Pulmonary artery endothelial cell (primary cell): ENCODE results near the gene CDH23. TPM values are rescaled to one million over a fixed set of nuclear protein-coding genes. Genes with fewer than 3 reads are reported as not detected.
A peak's percentile ranks its signal among the peaks of the same experiment; 100 is the strongest.

Experiments used
- DNase-seq: peaks from one replicate; pipeline ENCODE4 v3.0.0-alpha.2; 2011; ENCODE audit warnings: low read depth, low spot score
- total RNA-seq: library from RNA; depleted of rRNA; stranded (reverse); fragments of >200 nt; gene quantifications from 2 replicates; pipeline ENCODE4 v1.2.3, GENCODE V29; 2014

CDH23 gene
- total RNA-seq, 1 donor from 2014 or later: 0.07 TPM

GRCh38 chr10:71684356-71685173, 287.8 kb downstream of the CDH23 start:
- no peak for DNase-seq

DNA sequence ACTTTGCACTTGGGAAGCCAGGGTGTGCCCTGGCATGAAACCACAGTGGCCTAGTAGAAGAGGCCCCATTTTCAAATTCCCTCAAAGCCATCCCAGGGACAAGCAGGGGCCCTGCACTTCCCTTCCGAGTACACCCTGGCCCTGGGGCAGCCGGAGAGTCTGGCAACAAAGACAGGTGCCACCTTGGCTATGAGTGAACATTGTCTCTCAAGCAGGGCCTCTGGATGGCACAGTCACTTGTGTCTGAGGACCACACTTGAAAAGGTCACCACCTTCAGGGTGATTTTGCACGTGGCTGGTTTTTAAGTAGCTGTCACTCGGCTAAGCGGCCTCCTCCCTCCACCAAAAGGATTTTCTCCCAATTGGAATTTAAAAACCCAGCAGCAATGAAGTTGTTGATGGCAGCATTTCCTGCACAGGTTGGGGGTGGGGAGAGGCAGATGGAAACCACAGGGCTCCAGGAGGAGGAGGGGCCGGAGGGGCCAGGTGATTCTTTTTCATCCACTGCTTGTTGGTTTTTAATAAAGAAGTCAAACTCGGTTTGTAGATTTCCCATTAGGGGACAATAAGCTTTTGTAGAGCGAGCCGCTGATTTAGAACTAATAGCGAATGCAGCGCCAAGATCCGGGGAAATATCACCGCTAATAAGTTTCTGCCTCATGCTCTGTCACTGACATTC, 289.0 kb downstream of the CDH23 start:
- DNase-seq: no peak

DNA sequence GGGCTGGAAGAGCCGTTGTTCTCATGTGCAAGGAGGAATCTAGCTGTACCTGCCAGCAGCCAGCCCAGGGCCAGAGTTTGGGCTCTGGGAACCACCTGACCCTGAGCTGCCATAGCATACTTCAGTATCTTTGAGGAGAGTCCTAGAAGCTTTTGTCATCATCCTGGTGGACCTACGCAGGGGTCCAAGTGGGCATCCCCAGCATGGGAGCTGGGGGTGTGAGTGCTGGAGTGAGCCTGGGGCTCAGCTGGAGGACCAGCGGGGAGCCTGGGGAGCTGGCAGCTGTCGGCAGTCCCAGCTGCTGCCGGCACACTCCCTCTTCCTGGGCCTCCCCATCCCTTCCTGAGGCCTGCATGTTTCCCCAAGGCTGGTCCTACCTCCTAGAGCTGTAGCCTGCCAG, 290.4 kb downstream of the CDH23 start:
- no peak for DNase-seq

DNA sequence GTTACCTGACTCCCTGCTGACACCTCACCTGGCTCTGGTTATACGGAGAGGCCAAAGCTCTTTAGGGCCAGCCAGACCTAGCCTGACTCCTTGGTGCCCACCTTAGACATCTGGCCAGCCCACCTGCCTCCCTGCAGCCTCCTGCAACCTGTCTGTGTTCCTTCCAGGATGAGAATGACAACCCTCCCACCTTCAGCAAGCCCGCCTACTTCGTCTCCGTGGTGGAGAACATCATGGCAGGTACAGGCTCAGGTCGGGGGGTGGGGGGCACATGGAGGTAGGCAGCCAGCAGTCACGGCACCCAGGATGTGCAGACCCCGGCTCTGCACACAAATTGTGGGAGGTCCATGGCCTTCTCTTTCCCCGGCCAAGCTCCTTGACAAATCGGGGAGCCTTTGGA, 290.8 kb downstream of the CDH23 start:
- no peak for DNase-seq

- DNase-seq: no peak
These were observed 291.5 kb downstream of the CDH23 start for GRCh38 chr10:71688256-71688655.

GRCh38 chr10:71690094-71690720, 293.5 kb downstream of the CDH23 start:
- no peak for DNase-seq

GRCh38 chr10:71691405-71691804, 294.7 kb downstream of the CDH23 start:
- DNase-seq: no peak

DNA sequence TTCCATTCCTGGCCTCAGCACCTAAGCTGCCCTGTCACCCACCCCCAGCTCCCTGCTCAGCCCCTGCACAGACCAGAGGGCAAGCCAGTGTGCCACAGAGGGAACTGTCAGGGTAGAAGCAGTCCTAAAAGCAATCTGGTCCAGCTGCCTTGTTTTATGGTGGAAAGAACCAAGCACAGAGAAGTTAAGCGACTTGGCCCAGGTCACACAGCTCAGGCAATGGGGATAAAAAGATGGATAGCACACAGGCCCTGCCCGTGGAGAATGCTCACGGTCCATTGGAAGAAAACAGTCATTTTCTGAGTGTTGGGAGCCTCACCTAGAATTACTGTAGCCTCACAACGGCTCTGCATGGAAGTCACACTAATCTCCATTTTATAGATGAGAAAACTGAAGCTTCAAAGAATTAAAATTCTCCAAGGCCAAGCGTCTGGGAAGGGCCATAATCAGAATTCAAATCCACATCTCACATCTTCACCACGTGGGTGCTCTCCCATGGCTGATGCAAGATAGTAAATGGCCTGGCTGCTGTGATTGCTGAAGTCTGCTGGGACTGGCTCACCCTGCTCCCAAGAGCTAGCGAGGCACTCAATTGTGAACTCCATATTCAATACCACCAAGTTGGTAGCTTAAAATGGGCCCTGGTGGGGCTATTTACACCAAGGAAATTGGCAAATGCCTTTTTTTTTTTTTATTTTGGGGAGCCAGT, 296.0 kb downstream of the CDH23 start:
- no peak for DNase-seq

DNA sequence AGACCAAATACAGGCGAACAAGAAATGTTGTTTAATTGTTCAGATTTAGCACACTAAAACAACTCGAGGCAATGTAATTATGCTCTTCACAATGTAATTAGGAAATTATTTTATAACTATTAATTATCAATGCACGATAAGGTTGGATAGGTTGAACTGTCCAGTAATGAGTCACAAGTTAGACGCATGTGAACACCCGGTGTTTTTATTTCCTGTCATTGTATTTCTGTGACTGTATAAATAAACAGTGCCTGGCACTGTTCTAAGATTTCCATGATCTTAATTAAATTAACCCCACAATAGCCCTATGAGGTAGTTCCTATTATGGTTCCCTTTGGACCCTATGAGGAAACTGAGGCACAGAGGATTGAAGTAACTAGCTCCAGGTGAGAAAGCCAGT, 296.7 kb downstream of the CDH23 start:
- DNase-seq: peak; percentile 63

GRCh38 chr10:71694039-71694501, 297.4 kb downstream of the CDH23 start:
- DNase-seq: no peak

DNA sequence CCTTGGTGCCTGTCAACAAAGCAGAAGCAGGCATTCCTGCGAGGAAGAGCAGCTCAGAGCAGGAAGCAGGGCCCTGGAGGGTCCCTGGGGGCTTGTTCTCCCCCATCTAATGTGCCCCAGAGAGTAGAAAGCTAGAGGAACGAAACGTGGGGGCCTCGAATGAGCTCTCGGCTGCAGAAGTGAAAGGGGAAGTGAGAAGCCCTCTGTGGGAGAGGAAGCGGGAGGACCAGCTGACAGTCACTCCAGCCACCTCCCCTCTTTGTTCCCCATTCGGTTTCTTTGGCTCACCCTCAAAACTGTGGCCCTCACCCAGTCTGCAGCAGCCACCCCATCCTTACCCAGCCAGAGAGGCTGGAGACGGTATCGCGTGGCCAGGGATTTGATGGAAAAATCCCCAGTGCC, 297.8 kb downstream of the CDH23 start:
- DNase-seq: no peak

- no peak for DNase-seq
These were observed 299.1 kb downstream of the CDH23 start for GRCh38 chr10:71695502-71696476.

- DNase-seq: no peak
These were observed 300.1 kb downstream of the CDH23 start for GRCh38 chr10:71696628-71697326.

DNA sequence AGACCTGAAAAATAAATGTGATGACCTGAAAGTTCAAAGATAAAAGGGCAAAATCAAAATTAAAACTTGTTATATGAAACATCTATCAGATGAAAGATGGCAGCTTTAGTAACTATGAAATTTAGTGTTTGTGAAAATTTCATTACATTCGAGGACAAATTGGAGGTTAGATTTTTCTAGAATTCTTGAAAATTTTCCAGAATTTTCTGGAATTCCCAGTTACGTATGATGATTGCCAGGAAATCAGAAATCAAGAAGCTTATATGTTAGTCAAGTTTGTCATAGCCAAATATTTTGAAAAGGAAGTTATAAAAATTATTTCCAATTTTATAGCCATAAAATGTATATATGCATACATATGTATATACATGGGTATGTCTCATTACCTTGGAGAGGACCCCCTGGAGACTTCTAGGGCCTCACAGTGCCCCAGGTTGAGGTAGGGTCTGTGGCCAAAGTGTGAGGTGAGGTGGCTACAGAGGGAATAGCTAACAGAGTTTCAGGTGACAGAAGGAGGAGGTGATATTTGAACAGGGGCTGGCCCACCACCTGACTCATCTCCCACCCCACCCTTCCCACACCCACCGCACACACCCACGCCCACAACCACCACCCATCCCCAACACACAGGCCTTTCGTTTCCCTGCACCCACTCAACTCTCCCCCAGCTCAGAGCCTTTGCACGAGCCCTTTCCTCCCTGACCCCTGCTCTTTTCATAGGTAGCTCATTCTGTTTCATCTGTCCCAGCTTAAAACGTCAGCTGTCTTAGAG, 301.4 kb downstream of the CDH23 start:
- no peak for DNase-seq

DNA sequence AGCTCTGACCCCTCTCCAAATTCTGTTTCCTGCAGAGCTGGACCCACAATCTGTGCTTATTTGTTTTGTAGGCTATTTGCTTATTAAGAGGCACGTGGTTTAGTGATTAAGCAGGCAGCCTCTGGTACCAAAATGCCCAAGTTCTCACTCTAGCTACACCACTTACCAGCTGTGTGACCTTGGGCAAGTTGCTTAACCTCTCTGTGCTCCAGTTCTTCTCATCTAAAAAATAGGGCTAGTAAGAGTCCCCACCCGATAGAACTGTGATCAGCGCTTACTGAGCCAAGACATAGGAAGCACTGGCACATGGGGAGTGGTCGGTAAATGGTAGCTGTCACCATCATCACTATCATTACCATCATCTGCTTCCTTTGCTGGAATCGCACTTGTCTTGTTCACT, 302.0 kb downstream of the CDH23 start:
- DNase-seq: no peak

DNA sequence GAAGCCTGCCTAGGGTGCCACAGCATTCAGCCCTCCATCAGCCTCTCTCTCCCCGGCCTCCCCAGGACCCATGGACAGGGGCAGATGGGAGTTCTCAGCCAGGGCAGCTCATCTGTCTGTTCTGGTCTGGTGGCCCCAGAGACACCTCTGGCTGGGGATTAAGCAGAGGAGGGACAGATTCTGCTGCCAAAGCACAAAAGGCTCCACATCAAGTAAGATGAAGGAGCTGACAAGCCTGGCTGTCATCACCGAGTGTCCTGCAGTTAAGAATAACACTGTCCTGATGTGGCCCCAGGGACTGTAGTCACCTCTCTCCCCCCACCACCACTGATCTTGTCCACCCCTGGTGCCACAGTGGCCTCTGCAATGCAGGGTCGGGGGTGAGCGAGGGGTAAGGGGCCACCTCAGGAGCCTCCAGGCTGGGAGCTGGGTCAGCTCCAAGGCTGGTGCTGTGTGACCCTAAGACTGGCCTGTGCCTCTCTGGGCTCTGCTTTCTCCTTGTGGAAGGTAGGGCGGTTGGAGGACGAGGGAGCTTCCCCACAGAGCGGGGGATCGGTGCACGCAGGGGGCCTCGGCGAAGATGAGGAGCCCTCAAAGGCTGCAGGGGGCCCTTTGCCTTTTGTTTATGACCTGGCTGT, 304.1 kb downstream of the CDH23 start:
- DNase-seq: no peak

DNA sequence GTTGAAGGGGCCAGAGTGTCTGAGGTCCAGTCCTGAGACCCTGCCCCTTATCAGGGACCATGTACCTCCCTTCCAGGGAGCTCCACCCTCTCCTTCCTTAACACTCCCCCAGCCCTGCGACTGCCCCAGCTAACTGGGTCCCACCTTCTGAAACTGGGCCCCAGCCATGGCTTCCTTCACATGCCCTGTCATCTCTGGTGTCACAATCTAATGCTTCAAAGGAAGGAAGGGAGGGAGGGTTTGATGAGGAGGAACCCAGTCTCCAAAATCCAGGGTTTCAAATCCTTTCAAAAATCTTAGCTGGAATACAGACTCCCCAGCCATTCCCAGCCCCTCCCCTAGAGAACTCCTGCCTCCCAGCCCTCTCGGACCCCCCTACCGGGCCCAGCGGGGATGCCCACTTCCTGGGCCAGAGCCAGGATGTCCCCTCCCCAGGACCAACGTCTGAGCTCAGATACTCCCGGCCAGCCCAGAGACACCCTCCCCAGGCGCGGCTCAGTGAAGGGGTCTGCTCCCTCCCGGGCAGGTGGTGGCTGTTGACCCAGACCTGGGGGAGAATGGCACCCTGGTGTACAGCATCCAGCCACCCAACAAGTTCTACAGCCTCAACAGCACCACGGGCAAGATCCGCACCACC, 304.9 kb downstream of the CDH23 start:
- no peak for DNase-seq

GRCh38 chr10:71703577-71703976, 306.9 kb downstream of the CDH23 start:
- no peak for DNase-seq
